AG08396 (cell line): ENCODE data around the gene CXorf49B.

Experiments
- DNase-seq: peaks from one replicate; pipeline ENCODE4 v3.0.0; 2012; ENCODE audit warnings: low spot score, mixed read lengths

CXorf49B gene

DNA sequence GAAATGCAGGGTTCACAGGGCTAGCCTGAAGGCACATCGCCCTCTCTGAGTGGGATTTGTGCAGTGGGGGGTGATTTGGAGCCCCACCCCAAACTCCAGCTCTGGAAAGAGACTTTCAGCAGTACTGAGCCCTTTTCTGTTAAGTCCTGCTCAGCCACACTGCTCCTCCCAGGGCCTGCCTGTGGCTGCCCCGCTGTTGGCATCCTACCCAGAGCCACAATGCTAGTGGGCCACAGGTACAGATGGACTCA is 52.7 kb downstream of the CXorf49B start:
- DNase-seq = no peak
